Fibroblast of lung (primary cell): Measurements from ENCODE around the gene PSMD1. TPM values are rescaled to one million over a fixed set of nuclear protein-coding genes. Genes with fewer than 3 reads are reported as not detected.

Experiments
- DNase-seq, 2 donors: peaks; one replicate each; pipeline versions ENCODE4 v3.0.0 to v3.0.0-alpha.2; 2010; ENCODE audit warnings: low read depth in 2 of 2
- H2AFZ ChIP-seq: 2 replicates; pipeline ENCODE4 v1.5.1; 2012; ENCODE audit warnings: low read length, control low read depth, inconsistent platforms
- H3K27ac ChIP-seq: 2 replicates; pipeline ENCODE4 v1.5.1; 2011; ENCODE audit warnings: low read length, control low read depth; ENCODE audit not compliant: insufficient read depth
- H3K27me3 ChIP-seq: 2 replicates; pipeline ENCODE4 v1.5.1; 2011; ENCODE audit warnings: mild to moderate bottlenecking, low read length; ENCODE audit not compliant: control insufficient read depth, insufficient read depth
- H3K36me3 ChIP-seq: 2 replicates; pipeline ENCODE4 v1.5.1; 2011; ENCODE audit warnings: low read length; ENCODE audit not compliant: control insufficient read depth, insufficient read depth
- H3K4me1 ChIP-seq: 2 replicates; pipeline ENCODE4 v1.5.1; 2011; ENCODE audit warnings: low read length; ENCODE audit not compliant: control insufficient read depth, insufficient read depth; ENCODE audit errors: extremely low read depth
- H3K4me2 ChIP-seq: 2 replicates; pipeline ENCODE4 v1.5.1; 2011; ENCODE audit warnings: low read length, control low read depth; ENCODE audit not compliant: insufficient read depth; ENCODE audit errors: extremely low read depth
- H3K4me3 ChIP-seq, 4 experiments: fragments of 200-600 bp in 1 of 4; sonication (generic) in 1 of 4; replicated peaks in 1 of 4; 2 replicates each; pipeline ENCODE4 v1.5.1; 2011 to 2016; ENCODE audit warnings: low read length in 4 of 4, low read depth in 3 of 4, mild to moderate bottlenecking in 3 of 4, control low read depth in 2 of 4, inconsistent platforms in 1 of 4, mixed read lengths in 1 of 4; ENCODE audit not compliant: insufficient read depth in 1 of 4; ENCODE audit errors: control extremely low read depth in 1 of 4
- H3K79me2 ChIP-seq: 2 replicates; pipeline ENCODE4 v1.5.1; 2012; ENCODE audit warnings: mild to moderate bottlenecking, low read length, inconsistent platforms; ENCODE audit not compliant: control insufficient read depth, insufficient read depth
- H3K9ac ChIP-seq: 2 replicates; pipeline ENCODE4 v1.5.1; 2011; ENCODE audit warnings: mild to moderate bottlenecking, low read length, control low read depth; ENCODE audit not compliant: insufficient read depth
- H3K9me3 ChIP-seq: 2 replicates; pipeline ENCODE4 v1.5.1; 2012; ENCODE audit warnings: low read depth, low read length; ENCODE audit not compliant: control insufficient read depth, insufficient read depth
- H4K20me1 ChIP-seq: 2 replicates; pipeline ENCODE4 v1.5.1; 2011; ENCODE audit warnings: low read length; ENCODE audit not compliant: control insufficient read depth, insufficient read depth; ENCODE audit errors: extremely low read depth
- CTCF ChIP-seq, 2 donors: IDR thresholded peaks in 1 of 2; conservative IDR thresholded peaks in 1 of 2; 1 replicate in 1 of 2; 2 replicates in 1 of 2; pipeline ENCODE4 v1.5.1; 2011 to 2012; ENCODE audit warnings: low read length in 2 of 2, control low read depth in 1 of 2, inconsistent platforms in 1 of 2, low read depth in 1 of 2, mild to moderate bottlenecking in 1 of 2
- EZH2 ChIP-seq: IDR thresholded peaks from 2 replicates; pipeline ENCODE4 v1.5.1; 2012; ENCODE audit warnings: low read length, control low read depth, mild to moderate bottlenecking; ENCODE audit errors: missing control alignments
- polyA plus RNA-seq, 2 donors: library from polyadenylated mRNA; depleted of rRNA in 1 of 2; stranded (reverse) in 1 of 2; unstranded in 1 of 2; fragments of >200 nt; gene quantifications; 2 replicates each; pipeline ENCODE4 v1.2.1, GENCODE V29; 2011 to 2012; ENCODE audit warnings: missing spikeins in 1 of 2
- total RNA-seq: library from RNA; depleted of rRNA; stranded (reverse); fragments of >200 nt; gene quantifications from 2 replicates; pipeline ENCODE4 v1.2.1, GENCODE V29; 2014

PSMD1 gene
- total and polyA plus RNA-seq, 2 donors (not counting 1 experiment from before 2014, with no cell fraction given) = 125 to 144 TPM

GRCh38 chr2:231188506-231189170 lies 132.0 kb downstream of the PSMD1 start:
- H3K27me3 ChIP-seq = no peaks in the 10 kb centered on the region
- no peak overlapping the region for H2AFZ ChIP-seq
- no peaks in the 10 kb centered on the region for H3K79me2 ChIP-seq
- no peak for DNase-seq
- peak overlapping the region; percentile 32 for H3K27ac ChIP-seq
- no peaks in the 10 kb centered on the region for H4K20me1 ChIP-seq
- no peak overlapping the region for H3K9ac ChIP-seq
- H3K4me3 ChIP-seq = no peak overlapping the region
- TF ChIP-seq CTCF (conservative IDR thresholded peaks at IDR 0.05 in 1 of 2, IDR thresholded peaks at IDR 0.05 in 1 of 2; ENCODE audit: low read depth in 1 of 2, low read length in 2 of 2) = no peak
- no peak for TF ChIP-seq EZH2
- peaks cover 21% of the 10 kb centered on the region for H3K4me1 ChIP-seq
- no peaks in the 10 kb centered on the region for H3K9me3 ChIP-seq
- H3K36me3 ChIP-seq = no peaks in the 10 kb centered on the region
- no peak overlapping the region for H3K4me2 ChIP-seq

- Histone ChIP-seq H3K36me3 (no peaks in the 10 kb centered on the region), H3K4me2 (no peak overlapping the region), H3K27me3 (no peaks in the 10 kb centered on the region), H3K79me2 (no peaks in the 10 kb centered on the region), H4K20me1 (no peaks in the 10 kb centered on the region), H3K27ac (peak overlapping the region; percentile 6), H3K9me3 (no peaks in the 10 kb centered on the region), H3K4me3 (no peak overlapping the region), H3K4me1 (peaks cover 21% of the 10 kb centered on the region), H3K9ac (no peak overlapping the region), H2AFZ (no peak overlapping the region)
- no peak for DNase-seq
- no peak for TF ChIP-seq CTCF (conservative IDR thresholded peaks at IDR 0.05 in 1 of 2, IDR thresholded peaks at IDR 0.05 in 1 of 2; ENCODE audit: low read depth in 1 of 2, low read length in 2 of 2)
Measured at GRCh38 chr2:231189171-231189530, 132.5 kb downstream of the PSMD1 start.

- H3K9me3 ChIP-seq = no peaks in the 10 kb centered on the region
- peak; percentile 30 to 77 for DNase-seq
- no peaks in the 10 kb centered on the region for H4K20me1 ChIP-seq
- H3K4me1 ChIP-seq = peaks cover 21% of the 10 kb centered on the region
- H3K4me2 ChIP-seq = peak overlapping the region; percentile 18
- TF ChIP-seq CTCF (conservative IDR thresholded peaks at IDR 0.05 in 1 of 2, IDR thresholded peaks at IDR 0.05 in 1 of 2; ENCODE audit: low read depth in 1 of 2, low read length in 2 of 2) (no peak), EZH2 (no peak)
- peak overlapping the region; percentile 72 for H3K27ac ChIP-seq
- no peaks in the 10 kb centered on the region for H3K36me3 ChIP-seq
- H3K9ac ChIP-seq = peak overlapping the region; percentile 69
- H2AFZ ChIP-seq = peak overlapping the region; percentile 27
- H3K27me3 ChIP-seq = no peaks in the 10 kb centered on the region
- H3K79me2 ChIP-seq = no peaks in the 10 kb centered on the region
- peak overlapping the region in 2 of 4 experiments; percentile 17 to 47 for H3K4me3 ChIP-seq
Measured at GRCh38 chr2:231189571-231190495, 133.2 kb downstream of the PSMD1 start.
